BE2C (cell line): ENCODE data around the gene IL26.
A peak's percentile ranks its signal among the peaks of the same experiment; 100 is the strongest.

Source experiments
- DNase-seq: peaks from one replicate; pipeline ENCODE4 v3.0.0-alpha.2; 2020
- H3K27me3 ChIP-seq: fragments of 250-450 bp; sonication (Bioruptor Pico); 2 replicates; pipeline ENCODE4 v1.5.1; 2020; ENCODE audit warnings: mild to moderate bottlenecking
- H3K36me3 ChIP-seq: fragments of 250-450 bp; sonication (Bioruptor Pico); 2 replicates; pipeline ENCODE4 v1.5.1; 2020; ENCODE audit warnings: mild to moderate bottlenecking
- H3K4me1 ChIP-seq: fragments of 250-450 bp; sonication (Bioruptor Pico); 2 replicates; pipeline ENCODE4 v1.5.1; 2020
- H3K4me3 ChIP-seq: 2 replicates; pipeline ENCODE4 v1.5.1; 2011; ENCODE audit warnings: low read depth, low read length
- H3K9me3 ChIP-seq: fragments of 250-450 bp; sonication (Bioruptor Pico); 2 replicates; pipeline ENCODE4 v1.5.1; 2020
- CTCF ChIP-seq: IDR thresholded peaks from 2 replicates; pipeline ENCODE4 v1.5.1; 2012; ENCODE audit warnings: mild to moderate bottlenecking, low read depth, low read length

Gene IL26

GRCh38 chr12:68237619-68238018 is 12.0 kb upstream of the IL26 start:
- no peak overlapping the region for H3K4me3 ChIP-seq
- no peaks in the 10 kb centered on the region for H3K9me3 ChIP-seq
- no peaks in the 10 kb centered on the region for H3K36me3 ChIP-seq
- no peak for DNase-seq
- H3K27me3 ChIP-seq, result no peaks in the 10 kb centered on the region
- no peaks in the 10 kb centered on the region for H3K4me1 ChIP-seq
- TF ChIP-seq CTCF, result no peak

GRCh38 chr12:68237078-68237477 is 11.5 kb upstream of the IL26 start:
- TF ChIP-seq CTCF, result no peak
- no peaks in the 10 kb centered on the region for H3K9me3 ChIP-seq
- no peak for DNase-seq
- H3K36me3 ChIP-seq, result no peaks in the 10 kb centered on the region
- no peaks in the 10 kb centered on the region for H3K4me1 ChIP-seq
- H3K4me3 ChIP-seq, result no peak overlapping the region; the same call in 1 of the 2 replicates
- H3K27me3 ChIP-seq, result no peaks in the 10 kb centered on the region

- Histone ChIP-seq H3K27me3 (peaks cover 2% of the 10 kb centered on the region; the same call in 1 of the 2 replicates), H3K4me1 (no peaks in the 10 kb centered on the region), H3K36me3 (no peaks in the 10 kb centered on the region), H3K9me3 (no peaks in the 10 kb centered on the region), H3K4me3 (peak overlapping the region; percentile 32)
- 0 out of 2 replicates have a peak, but pooled peaks have one; percentile 2 for TF ChIP-seq CTCF
- DNase-seq, result no peak
Observed at GRCh38 chr12:68236421-68237059, 10.9 kb upstream of the IL26 start.

- Histone ChIP-seq H3K4me3 (no peak overlapping the region), H3K36me3 (no peaks in the 10 kb centered on the region), H3K4me1 (no peaks in the 10 kb centered on the region), H3K27me3 (peaks cover 4% of the 10 kb centered on the region; the same call in 1 of the 2 replicates), H3K9me3 (no peaks in the 10 kb centered on the region)
- no peak for DNase-seq
- TF ChIP-seq CTCF, result no peak
Observed at GRCh38 chr12:68235576-68235975, 10.0 kb upstream of the IL26 start.

- peaks cover 4% of the 10 kb centered on the region; the same call in 1 of the 2 replicates for H3K27me3 ChIP-seq
- H3K36me3 ChIP-seq, result no peaks in the 10 kb centered on the region
Observed at GRCh38 chr12:68234140-68234539, 8.5 kb upstream of the IL26 start.

More at GRCh38 chr12:68234140-68234539, 8.5 kb upstream of the IL26 start:
- no peaks in the 10 kb centered on the region for H3K4me1 ChIP-seq
- TF ChIP-seq CTCF, result no peak
- H3K4me3 ChIP-seq, result no peak overlapping the region
- DNase-seq, result no peak
- no peaks in the 10 kb centered on the region for H3K9me3 ChIP-seq
